SH-SY5Y (cell line): Measurements from ENCODE around the gene VIPR2.

Experiments
- GATA2 ChIP-seq: IDR thresholded peaks from 2 replicates; pipeline ENCODE4 v1.6.1; 2011; ENCODE audit warnings: mild to moderate bottlenecking, low read depth, low read length
- GATA3 ChIP-seq: IDR thresholded peaks from 2 replicates; pipeline ENCODE4 v1.6.1; 2011; ENCODE audit warnings: low read depth, mild to moderate bottlenecking, low read length, moderate library complexity

DNA sequence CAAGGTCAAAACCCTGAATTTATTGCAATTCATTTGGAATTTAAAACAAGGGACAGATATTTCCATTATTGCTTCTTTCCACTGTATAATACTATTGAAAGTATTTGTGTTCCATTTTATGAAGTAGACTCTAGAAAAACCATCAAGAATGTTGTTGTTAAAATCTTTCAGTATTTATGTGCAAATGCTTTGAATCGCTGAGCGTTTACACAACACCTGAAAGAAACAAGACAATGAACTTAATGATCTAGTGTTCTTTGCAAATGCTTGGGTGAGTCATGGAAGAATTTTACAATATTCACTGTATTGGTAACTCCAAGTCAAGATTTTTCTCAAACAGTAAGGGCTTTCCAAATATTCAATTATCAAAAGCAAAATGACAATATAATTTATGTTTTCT lies 97.1 kb downstream of the VIPR2 start:
- TF ChIP-seq GATA2 (no peak), GATA3 (no peak)
